ENCODE results near the gene FGFR2. TPM values are rescaled to one million over a fixed set of nuclear protein-coding genes. Genes with fewer than 3 reads are reported as not detected.

Gene FGFR2
- total RNA-seq, 2 experiments from 2014 or later = not detected

GRCh38 chr10:121594076-121594475, 4.2 kb downstream of the FGFR2 start:
- no peak for DNase-seq
- ATAC-seq = no peak
- Mint-ChIP-seq H3K27ac (no peak overlapping the region), H3K4me3 (no peak overlapping the region), H3K36me3 (ENCODE audit: low read depth) (no peaks in the 10 kb centered on the region), H3K4me1 (ENCODE audit: low read depth) (peaks cover 3% of the 10 kb centered on the region), H3K9me3 (no peaks in the 10 kb centered on the region), H3K27me3 (peaks cover 27% of the 10 kb centered on the region)
- ChIA-PET CTCF (no interaction called here), POLR2A (no interaction called here)
- TF ChIP-seq CTCF (IDR thresholded peaks at IDR 0.05) = no peak
- intact Hi-C loops (cut with micrococcal nuclease) = no loop called here

- Mint-ChIP-seq H3K9me3 (no peaks in the 10 kb centered on the region), H3K27me3 (peaks cover 22% of the 10 kb centered on the region), H3K4me1 (ENCODE audit: low read depth) (peaks cover 3% of the 10 kb centered on the region), H3K4me3 (no peak overlapping the region), H3K36me3 (ENCODE audit: low read depth) (no peaks in the 10 kb centered on the region), H3K27ac (no peak overlapping the region)
- ATAC-seq (no peak), DNase-seq (no peak)
- ChIA-PET CTCF (no interaction called here), POLR2A (no interaction called here)
- no peak for TF ChIP-seq CTCF (IDR thresholded peaks at IDR 0.05)
- intact Hi-C loops (cut with micrococcal nuclease) = no loop called here
Measured at GRCh38 chr10:121593281-121594075, 4.8 kb downstream of the FGFR2 start.

GRCh38 chr10:121592155-121592890, 5.9 kb downstream of the FGFR2 start:
- intact Hi-C loops (cut with micrococcal nuclease) = no loop called here

GRCh38 chr10:121591186-121591585, 7.1 kb downstream of the FGFR2 start:
- no peak for DNase-seq
- Mint-ChIP-seq H3K4me3 (no peak overlapping the region), H3K27me3 (peaks cover 16% of the 10 kb centered on the region), H3K27ac (no peak overlapping the region), H3K9me3 (no peaks in the 10 kb centered on the region), H3K4me1 (ENCODE audit: low read depth) (no peaks in the 10 kb centered on the region), H3K36me3 (ENCODE audit: low read depth) (no peaks in the 10 kb centered on the region)
- no peak for ATAC-seq
- POLR2A ChIA-PET = no interaction called here
- CTCF ChIA-PET = no interaction called here
- no peak for TF ChIP-seq CTCF (IDR thresholded peaks at IDR 0.05)
- intact Hi-C loops (cut with micrococcal nuclease) = no loop called here

More at GRCh38 chr10:121592155-121592890, 5.9 kb downstream of the FGFR2 start:
- Mint-ChIP-seq H3K27me3 (peaks cover 21% of the 10 kb centered on the region), H3K9me3 (no peaks in the 10 kb centered on the region), H3K4me1 (ENCODE audit: low read depth) (peaks cover 3% of the 10 kb centered on the region), H3K4me3 (no peak overlapping the region), H3K36me3 (ENCODE audit: low read depth) (no peaks in the 10 kb centered on the region), H3K27ac (no peak overlapping the region)
- DNase-seq (no peak), ATAC-seq (no peak)
- ChIA-PET POLR2A (no interaction called here), CTCF (no interaction called here)
- TF ChIP-seq CTCF (IDR thresholded peaks at IDR 0.05) = no peak

GRCh38 chr10:121590772-121591171, 7.5 kb downstream of the FGFR2 start:
- TF ChIP-seq CTCF (IDR thresholded peaks at IDR 0.05) = no peak
- DNase-seq (no peak), ATAC-seq (no peak)
- no peak overlapping the region for H3K27ac Mint-ChIP-seq
- no peaks in the 10 kb centered on the region for H3K9me3 Mint-ChIP-seq
- CTCF ChIA-PET = no interaction called here
- peaks cover 13% of the 10 kb centered on the region for H3K27me3 Mint-ChIP-seq
- intact Hi-C loops (cut with micrococcal nuclease) = no loop called here
- no peak overlapping the region for H3K4me3 Mint-ChIP-seq
- no peaks in the 10 kb centered on the region for H3K4me1 Mint-ChIP-seq (ENCODE audit: low read depth)
- H3K36me3 Mint-ChIP-seq (ENCODE audit: low read depth) = no peaks in the 10 kb centered on the region
- POLR2A ChIA-PET = no interaction called here

Measured in activated CD8-positive, alpha-beta T cell treated with anti-CD3 and anti-CD28 coated beads for 36 hours (primary cell).